H1 (cell line): ENCODE data around the gene HS3ST5. TPM values are rescaled to one million over a fixed set of nuclear protein-coding genes. Genes with fewer than 3 reads are reported as not detected.

Experiments
- CBX8 ChIP-seq: fragments of 300-800, 300-1000 bp; sonication (generic); IDR thresholded peaks from 2 replicates; pipeline ENCODE4 v1.7.1; 2016; ENCODE audit warnings: low read depth, low read length, borderline replicate concordance
- NANOG ChIP-seq: IDR thresholded peaks from 2 replicates; pipeline ENCODE4 v1.6.1; 2011; ENCODE audit warnings: low read length, low read depth, mild to moderate bottlenecking, inconsistent platforms; ENCODE audit not compliant: insufficient read depth, poor library complexity, severe bottlenecking
- polyA plus RNA-seq, 7 experiments: library from polyadenylated mRNA; depleted of rRNA in 3 of 7; stranded (reverse) in 5 of 7; unstranded in 2 of 7; fragments of >200 nt in 5 of 7; fragments of 200-250 nt in 2 of 7; gene quantifications; 1 replicate in 5 of 7; 2 replicates in 1 of 7; 4 replicates in 1 of 7; pipeline versions ENCODE4 v1.2.1 to v1.2.3, GENCODE V29; 2011 to 2013; ENCODE audit warnings: missing spikeins in 2 of 7, mixed read lengths in 2 of 7
- total RNA-seq: library from RNA; stranded (reverse); fragmentation: NEBNext Ultra II Directional; extraction: Animal tissue kit (Norgen Biotek cat#: 25700); gene quantifications from 2 replicates; pipeline ENCODE4 v1.2.1, GENCODE V29; 2021

Gene HS3ST5
- total and polyA plus RNA-seq, 2 of the 8 experiments (the other 6 are each of a cell fraction or from before 2014, with no cell fraction given), result 1.2 to 9.9 TPM

- TF ChIP-seq CBX8, result no peak
- no peak for TF ChIP-seq NANOG
Observed at GRCh38 chr6:114040871-114041270, 302.0 kb downstream of the HS3ST5 start (continued).
